ENCODE results near the gene UQCRC1.
"Not testable (repeated sequence)": the region's sequence is repeated elsewhere in the genome, so short reads cannot be mapped to it uniquely, and the experiment has no call there.

UQCRC1 gene

DNA sequence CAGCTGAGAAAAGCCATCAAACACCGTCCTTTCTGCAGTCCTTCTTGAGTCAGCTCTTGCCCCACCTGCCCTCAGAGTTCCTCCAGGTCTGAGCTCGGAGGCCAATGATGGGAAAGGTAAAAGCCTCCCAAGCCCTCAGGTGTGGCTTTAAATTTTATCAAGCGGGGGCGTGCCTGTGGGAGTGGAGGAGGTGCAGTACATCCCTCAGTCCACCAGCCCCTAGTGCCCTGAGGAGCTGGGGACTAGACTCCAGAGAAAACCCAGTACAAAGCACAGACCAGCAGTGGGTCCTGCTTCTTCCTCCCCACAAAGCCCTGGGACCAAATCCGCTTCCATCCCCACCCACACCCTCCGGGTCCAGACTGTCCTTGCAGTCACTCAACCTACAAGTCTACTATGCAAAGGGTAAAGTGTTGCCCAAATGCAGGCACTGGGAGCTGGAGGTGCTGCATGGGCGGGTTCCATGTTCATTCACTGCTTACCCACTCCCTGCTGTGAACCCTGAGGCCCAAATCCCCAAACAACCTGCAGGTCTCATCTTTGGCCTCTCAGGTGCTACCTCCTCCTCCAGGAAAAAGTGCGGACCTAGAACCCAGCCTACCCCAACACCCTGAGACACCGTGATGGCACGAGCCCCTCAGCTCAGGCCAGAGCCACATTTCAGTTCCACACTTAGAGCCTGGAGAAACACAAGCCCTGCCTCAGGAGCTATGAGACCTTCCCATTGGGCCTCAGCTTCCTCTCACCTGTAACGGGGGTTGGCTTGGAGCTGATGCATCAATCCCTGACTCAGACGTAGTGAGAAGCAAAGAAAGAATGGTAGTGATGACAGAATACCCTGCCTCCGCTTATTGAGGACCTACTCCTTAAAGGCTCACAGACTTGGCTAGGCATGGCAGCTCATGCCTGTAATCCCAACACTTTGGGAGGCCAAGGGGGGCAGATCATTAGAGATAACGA, 55.3 kb downstream of the UQCRC1 start:
- no peak for DNase-seq

DNA sequence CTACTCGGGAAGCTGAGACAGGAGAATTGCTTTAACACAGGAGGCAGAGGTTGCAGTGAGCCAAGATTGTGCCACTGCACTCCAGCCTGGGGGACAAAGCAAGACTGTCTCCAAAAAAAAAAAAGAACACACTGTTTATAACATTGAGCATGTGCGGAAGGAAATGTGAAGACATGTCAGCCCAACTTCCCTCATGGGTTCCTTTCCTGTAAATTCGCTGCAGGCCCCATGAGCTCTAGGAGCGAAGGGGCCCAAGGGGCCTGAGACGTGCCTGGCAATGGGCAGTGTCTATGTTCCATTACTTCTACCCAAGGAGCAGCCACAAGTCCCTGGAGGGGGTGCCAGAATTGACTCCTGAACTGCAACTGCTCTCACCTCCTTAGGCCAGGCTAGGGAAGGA, 56.1 kb downstream of the UQCRC1 start:
- no peak for DNase-seq

DNA sequence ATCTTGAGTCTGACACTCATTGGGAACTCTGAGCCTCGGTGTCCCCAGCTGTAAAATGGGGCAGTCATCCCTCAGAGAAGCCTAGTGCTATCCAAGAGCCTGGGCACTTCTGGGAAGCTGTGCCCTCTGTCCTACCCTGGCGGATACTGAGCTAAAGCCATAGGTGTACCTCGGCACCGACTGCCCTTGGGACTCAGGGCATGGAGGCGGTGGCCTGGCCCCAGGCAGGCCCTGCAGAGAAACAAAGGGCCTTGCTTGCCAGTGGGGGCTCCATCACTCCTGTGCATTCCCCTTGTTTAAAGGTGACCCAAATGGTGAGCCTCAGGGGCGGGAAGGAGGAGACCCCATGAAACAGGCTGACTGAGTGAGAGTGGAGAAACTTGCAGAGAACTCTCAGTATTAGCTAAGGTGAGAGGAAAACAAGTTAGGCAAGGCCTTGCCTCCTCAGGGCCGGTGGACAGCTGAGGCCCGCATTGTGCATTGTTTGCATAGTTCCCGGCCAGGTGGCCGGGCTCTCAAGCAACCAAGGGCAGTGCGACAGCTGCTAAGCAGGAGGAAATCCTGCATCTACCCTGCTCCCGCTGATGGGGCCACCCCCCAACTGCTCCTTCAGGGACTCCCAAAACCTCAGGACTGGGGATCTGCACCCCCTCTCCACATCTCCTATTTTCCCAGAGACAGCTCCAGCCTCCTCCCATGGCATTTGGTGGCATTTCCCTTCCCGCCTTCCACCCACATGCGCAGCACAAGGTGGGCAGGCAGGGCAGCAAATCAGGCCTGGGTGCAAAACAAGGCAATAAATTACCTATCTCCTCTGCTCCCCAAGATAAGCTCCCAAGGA, 57.1 kb downstream of the UQCRC1 start:
- no peak for DNase-seq

DNA sequence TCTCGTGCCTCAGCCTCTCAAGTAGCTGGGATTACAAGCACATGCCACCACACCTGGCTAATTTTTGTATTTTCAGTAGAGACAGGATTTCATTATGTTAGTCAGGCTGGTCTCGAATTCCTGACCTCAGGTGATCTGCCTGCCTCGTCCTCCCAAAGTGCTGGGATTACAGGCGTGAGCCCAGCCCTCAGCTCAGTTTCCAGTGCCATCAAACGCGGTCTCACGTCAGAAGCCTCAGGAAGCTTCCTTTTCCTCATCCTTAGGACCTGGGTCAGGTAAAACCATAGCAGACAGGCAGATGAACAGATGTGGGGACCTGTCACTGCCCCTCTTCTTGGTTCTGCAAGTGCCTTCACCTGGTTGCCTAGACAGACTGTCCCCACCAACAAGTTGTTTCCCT, 57.8 kb downstream of the UQCRC1 start:
- DNase-seq, result not testable (repeated sequence)

Measured in eye (tissue), 1 donor.